T-helper 2 cell treated with Interferon-gamma antibody and Interleukin-4, amounts not matched to agents 100 ng/mL and 5 ng/mL, for 36 hours (primary cell): ENCODE results near the gene CHI3L1. TPM values are rescaled to one million over a fixed set of nuclear protein-coding genes. Genes with fewer than 3 reads are reported as not detected.

Source experiments
- intact Hi-C: fragments of 100-400 bp; cut with micrococcal nuclease; formaldehyde crosslinking; loops from one replicate; pipeline ENCODE4 v1.15.1; 2023
- total RNA-seq: library from RNA; stranded (reverse); gene quantifications from 2 replicates; pipeline ENCODE4 v1.2.3, GENCODE V29; 2022

The CHI3L1 gene
- total RNA-seq, 1 donor from 2014 or later = not detected

DNA sequence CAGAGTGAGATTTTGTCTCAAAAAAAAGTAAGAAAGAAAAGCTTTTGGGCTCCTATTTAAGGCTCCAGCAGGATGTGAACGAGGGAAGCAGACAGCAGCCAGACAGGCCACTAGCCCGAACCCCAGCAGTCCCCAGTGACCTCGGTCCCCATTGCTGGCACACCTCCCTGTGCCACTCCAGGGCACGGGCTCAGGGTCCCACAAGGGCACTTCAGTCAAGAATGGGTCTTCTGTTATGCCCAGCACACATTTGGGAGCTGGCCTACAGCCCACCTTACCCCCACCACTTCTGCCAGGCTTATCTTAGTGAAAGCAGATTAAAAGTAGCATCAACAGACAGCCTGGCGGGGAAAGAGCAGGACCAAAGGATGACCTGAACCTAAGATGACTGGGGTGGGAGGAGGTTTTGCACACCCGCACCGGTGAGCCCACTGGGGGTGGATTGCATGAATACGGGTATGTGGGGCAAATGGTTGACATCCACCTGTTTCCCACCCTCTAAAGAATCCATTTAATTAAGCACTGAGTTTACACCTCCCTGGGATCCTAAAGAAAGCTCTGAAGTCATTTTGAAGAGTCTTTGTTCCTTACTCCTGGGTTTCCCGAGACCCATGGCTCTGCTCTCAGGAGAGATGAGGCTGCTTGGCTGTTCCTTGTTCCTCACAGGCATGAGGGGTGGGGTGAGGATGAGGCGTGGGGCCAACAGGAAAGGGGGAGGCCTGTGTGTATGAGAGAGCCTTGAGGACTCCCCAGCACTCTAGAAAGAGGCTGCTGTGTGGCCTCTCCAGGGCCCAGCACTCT is 4.7 kb downstream of the CHI3L1 start:
- intact Hi-C loops = no loop called here

DNA sequence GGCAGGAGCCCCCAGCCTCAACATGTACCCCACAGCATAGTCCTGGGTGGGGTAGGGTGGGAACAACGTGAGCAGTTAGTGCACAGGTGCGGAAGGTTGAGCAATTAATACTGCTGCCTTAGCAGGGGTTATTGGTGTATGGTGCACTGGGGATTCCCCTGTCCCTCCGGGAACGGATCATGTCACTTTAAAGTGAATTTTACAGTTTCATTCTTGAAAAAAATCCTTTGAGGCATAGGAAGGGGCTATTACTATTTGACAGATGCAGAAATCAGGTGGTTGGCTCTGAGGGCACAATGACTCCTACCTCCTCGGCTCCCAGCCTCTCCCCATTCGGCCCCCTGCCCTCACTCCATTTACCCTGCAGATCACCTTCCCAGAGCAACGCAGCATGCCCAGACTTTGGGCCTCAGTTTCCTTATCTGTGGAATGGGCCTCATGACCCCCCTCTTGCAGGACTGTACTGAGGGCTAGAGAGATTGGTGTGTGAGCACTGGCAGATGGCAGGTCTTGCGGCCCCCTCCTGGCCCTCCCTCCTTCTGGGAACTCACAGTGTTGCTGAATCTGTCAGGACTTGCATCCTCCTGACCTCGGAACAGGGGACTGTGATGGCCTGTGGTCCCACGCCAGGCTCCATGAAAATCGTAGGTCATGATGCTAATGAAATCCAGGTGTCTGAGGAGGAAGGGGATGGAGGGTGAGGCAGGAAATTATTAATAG is 5.7 kb downstream of the CHI3L1 start:
- intact Hi-C loops = no loop called here

GRCh38 chr1:203179667-203180005 is 6.9 kb downstream of the CHI3L1 start:
- intact Hi-C loops = no loop called here

GRCh38 chr1:203178821-203179666 is 7.5 kb downstream of the CHI3L1 start:
- intact Hi-C loops = no loop called here

- intact Hi-C loops = no loop called here
Observed at GRCh38 chr1:203178083-203178482, 8.4 kb downstream of the CHI3L1 start.

DNA sequence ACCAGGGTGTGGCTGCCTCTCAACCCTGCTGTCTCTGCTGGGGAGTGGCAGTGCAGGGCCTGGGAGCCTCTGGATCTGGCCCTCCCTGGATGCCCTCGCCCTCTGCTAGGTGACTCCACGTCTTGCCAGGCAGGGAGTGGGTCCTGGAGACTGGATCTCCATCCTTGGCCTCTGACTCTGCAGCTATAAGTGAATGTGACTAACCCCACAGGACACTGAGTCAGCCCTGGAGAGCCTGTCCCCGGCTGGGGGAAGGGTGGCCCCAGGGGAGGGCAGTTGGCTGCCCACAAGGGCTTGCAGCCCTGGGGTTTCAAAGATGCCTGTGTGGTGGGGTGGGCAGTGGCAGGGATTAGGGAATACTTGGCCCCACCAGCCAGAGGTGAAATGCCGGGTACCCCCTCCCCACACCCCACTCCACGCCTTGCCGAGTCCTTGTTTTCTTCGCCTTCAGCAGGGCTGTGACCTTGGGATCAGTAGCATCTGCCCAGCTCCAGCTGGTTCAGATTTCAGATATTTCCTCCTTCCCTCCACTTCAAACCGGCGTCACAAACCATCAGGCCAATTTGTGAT is 8.9 kb downstream of the CHI3L1 start:
- intact Hi-C loops = no loop called here

GRCh38 chr1:203177036-203177405 is 9.5 kb downstream of the CHI3L1 start:
- intact Hi-C loops = no loop called here

GRCh38 chr1:203176273-203177035 is 10.1 kb downstream of the CHI3L1 start:
- intact Hi-C loops = no loop called here

DNA sequence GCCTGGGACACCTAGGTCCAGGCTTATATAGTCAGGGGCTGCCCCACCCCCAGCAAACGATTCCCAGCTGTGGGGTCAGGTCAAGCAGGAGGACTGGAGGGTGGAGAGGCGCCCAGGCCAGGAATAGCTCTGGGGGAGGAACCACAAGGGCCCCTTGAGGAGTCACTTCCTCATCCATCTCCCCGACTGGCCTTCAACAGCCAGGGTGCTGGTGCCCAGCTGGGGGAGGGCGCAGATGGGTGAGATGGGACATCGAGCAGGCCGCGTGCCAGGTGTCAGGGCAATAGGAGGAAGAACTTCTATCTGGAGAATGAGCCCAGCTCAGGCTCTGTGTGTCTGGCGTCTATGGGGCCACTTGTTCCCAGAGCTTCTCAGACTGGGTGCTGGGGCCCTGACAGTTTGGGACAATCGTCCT is 10.7 kb downstream of the CHI3L1 start:
- intact Hi-C loops = no loop called here

DNA sequence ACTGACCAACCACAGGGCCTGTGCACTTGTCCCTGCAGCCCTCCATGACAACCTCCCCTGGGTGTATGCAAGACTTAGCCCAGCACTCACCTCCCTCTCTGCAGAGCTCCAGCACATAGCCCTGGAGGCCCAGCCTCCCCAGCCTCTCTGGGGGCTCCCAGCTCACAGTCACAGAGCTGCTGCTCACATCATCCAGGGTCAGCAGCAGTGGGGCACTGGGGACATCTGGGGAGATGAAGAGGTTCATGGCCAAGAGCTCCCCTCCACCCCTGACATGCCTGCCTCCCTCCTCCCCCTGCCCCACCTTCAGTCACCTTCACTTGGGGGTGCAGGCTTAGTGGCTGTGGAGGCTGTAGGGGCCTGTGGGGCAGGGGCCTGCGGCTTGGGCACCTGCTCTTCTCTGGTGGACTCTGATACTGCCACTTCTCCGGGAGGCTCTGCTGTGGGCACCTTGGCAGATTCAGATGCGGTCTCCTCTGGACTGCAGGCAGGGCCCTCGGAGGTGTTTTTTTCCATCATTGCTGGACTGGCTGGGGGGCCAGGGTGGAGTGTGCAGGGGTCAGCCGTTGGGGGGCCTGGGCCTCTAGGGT is 11.2 kb downstream of the CHI3L1 start, which contains the start of gene MYBPH:
TSS of gene MYBPH (minus strand) at position 590 of the 590 bp plus-strand sequence. CDS start at position 519, 71 bp downstream.
- intact Hi-C loops = no loop called here

- intact Hi-C loops = no loop called here
Observed at GRCh38 chr1:203174324-203174985, 12.0 kb downstream of the CHI3L1 start.

DNA sequence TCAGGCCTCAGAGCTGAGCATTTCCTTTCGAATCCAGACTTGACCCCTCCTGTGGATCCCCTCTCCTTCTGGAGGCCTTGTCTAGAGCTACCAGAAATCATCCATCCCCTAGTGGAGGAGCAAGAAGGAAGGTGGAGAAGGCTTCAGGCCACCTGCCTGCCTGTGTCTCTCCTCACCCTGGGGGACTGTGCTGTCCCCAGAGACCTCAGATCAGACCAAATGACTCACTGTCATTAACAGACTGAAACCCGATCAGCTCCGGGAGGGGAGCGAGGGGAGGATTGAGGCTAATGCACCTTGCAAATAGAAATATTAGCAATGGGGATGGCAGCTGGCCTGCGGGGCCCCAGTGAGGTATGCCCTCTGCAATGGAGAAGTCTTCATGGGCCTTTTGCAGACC is 12.9 kb downstream of the CHI3L1 start:
- intact Hi-C loops = no loop called here

GRCh38 chr1:203173011-203173555 is 13.4 kb downstream of the CHI3L1 start:
- intact Hi-C loops = no loop called here

GRCh38 chr1:203172184-203173010 is 14.1 kb downstream of the CHI3L1 start:
- intact Hi-C loops = loop anchor here (1.0 kb wide), 1 partner anchor 133 kb away; no protein-coding TSS in a partner anchor

- intact Hi-C loops = loop anchor here (1.0 kb wide), 1 partner anchor 132 kb away; no protein-coding TSS in a partner anchor
Observed at GRCh38 chr1:203171341-203172183, 14.9 kb downstream of the CHI3L1 start.

- intact Hi-C loops = no loop called here
Observed at GRCh38 chr1:203170625-203171330, 15.7 kb downstream of the CHI3L1 start.
